Panc1 (cell line): ENCODE data around the gene KAT14.

Experiments
- POLR2AphosphoS5 ChIP-seq: IDR thresholded peaks from 2 replicates; pipeline ENCODE4 v1.6.1; 2012; ENCODE audit warnings: mild to moderate bottlenecking, low read depth, low read length, moderate library complexity
- SIN3A ChIP-seq: IDR thresholded peaks from 2 replicates; pipeline ENCODE4 v1.6.1; 2012; ENCODE audit warnings: low read depth, mild to moderate bottlenecking, low read length, moderate library complexity, borderline replicate concordance; ENCODE audit not compliant: insufficient read depth
- TCF7L2 ChIP-seq: IDR thresholded peaks from 2 replicates; pipeline ENCODE4 v1.6.1; 2011; ENCODE audit warnings: mild to moderate bottlenecking, low read depth, low read length, inconsistent platforms
- TF ChIP-seq, protein P1 (sequence below): fragments of 450-650 bp; IDR thresholded peaks from 2 replicates; pipeline ENCODE4 v1.5.1; 2017; ENCODE audit warnings: mild to moderate bottlenecking
- TF ChIP-seq, protein P2 (sequence below), 2 experiments: IDR thresholded peaks; 2 replicates each; pipeline ENCODE4 v1.6.1; 2011 to 2012; ENCODE audit warnings: low read depth in 2 of 2, control low read depth in 1 of 2, low read length in 1 of 2, mild to moderate bottlenecking in 1 of 2, moderate library complexity in 1 of 2; ENCODE audit not compliant: insufficient read depth in 1 of 2

DNA sequence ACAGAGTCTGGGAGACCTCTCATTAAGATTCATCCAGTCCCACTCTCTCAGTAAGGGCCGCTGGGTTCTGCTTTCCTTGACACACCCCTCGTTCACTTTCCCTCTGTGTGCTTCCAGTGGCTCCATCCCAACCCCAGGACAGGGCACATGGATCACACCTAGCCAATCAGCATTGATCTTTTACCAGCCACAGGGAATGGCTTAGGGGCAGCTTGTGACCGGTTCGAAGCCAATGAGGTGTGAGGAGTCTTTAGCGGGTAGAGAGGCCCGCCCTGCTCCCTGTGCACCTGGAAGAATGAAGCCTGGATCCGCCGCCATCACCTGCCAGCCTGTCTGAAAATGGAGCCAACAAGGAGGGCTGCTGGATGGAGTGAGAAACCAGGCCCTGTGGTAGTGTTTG is 44.8 kb upstream of the KAT14 start:
- TF ChIP-seq POLR2AphosphoS5 (no peak), SIN3A (no peak), TCF7L2 (no peak)
- TF ChIP-seq, protein P1, sequence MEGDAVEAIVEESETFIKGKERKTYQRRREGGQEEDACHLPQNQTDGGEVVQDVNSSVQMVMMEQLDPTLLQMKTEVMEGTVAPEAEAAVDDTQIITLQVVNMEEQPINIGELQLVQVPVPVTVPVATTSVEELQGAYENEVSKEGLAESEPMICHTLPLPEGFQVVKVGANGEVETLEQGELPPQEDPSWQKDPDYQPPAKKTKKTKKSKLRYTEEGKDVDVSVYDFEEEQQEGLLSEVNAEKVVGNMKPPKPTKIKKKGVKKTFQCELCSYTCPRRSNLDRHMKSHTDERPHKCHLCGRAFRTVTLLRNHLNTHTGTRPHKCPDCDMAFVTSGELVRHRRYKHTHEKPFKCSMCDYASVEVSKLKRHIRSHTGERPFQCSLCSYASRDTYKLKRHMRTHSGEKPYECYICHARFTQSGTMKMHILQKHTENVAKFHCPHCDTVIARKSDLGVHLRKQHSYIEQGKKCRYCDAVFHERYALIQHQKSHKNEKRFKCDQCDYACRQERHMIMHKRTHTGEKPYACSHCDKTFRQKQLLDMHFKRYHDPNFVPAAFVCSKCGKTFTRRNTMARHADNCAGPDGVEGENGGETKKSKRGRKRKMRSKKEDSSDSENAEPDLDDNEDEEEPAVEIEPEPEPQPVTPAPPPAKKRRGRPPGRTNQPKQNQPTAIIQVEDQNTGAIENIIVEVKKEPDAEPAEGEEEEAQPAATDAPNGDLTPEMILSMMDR = no peak
- TF ChIP-seq, protein P2, sequence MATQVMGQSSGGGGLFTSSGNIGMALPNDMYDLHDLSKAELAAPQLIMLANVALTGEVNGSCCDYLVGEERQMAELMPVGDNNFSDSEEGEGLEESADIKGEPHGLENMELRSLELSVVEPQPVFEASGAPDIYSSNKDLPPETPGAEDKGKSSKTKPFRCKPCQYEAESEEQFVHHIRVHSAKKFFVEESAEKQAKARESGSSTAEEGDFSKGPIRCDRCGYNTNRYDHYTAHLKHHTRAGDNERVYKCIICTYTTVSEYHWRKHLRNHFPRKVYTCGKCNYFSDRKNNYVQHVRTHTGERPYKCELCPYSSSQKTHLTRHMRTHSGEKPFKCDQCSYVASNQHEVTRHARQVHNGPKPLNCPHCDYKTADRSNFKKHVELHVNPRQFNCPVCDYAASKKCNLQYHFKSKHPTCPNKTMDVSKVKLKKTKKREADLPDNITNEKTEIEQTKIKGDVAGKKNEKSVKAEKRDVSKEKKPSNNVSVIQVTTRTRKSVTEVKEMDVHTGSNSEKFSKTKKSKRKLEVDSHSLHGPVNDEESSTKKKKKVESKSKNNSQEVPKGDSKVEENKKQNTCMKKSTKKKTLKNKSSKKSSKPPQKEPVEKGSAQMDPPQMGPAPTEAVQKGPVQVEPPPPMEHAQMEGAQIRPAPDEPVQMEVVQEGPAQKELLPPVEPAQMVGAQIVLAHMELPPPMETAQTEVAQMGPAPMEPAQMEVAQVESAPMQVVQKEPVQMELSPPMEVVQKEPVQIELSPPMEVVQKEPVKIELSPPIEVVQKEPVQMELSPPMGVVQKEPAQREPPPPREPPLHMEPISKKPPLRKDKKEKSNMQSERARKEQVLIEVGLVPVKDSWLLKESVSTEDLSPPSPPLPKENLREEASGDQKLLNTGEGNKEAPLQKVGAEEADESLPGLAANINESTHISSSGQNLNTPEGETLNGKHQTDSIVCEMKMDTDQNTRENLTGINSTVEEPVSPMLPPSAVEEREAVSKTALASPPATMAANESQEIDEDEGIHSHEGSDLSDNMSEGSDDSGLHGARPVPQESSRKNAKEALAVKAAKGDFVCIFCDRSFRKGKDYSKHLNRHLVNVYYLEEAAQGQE (IDR thresholded peaks at IDR 0.05; ENCODE audit: insufficient read depth in 1 of 2, low read depth in 2 of 2, low read length in 1 of 2) = no peak
